HG03139 (cell line): Measurements from ENCODE around the gene APOF.
"Not testable (repeated sequence)": the region's sequence is repeated elsewhere in the genome, so short reads cannot be mapped to it uniquely, and the experiment has no call there.

Experiments
- ATAC-seq: cut with Tn5 transposase; IDR thresholded peaks from one replicate; pipeline ENCODE4 v1.9.1; 2021; ENCODE audit not compliant: unreplicated experiment

Gene APOF

GRCh38 chr12:56374726-56375597, 12.3 kb upstream of the APOF start:
- peak; percentile 14 for ATAC-seq

- no peak for ATAC-seq
These were observed 10.9 kb upstream of the APOF start for GRCh38 chr12:56373515-56373914.

GRCh38 chr12:56366948-56367347, 4.3 kb upstream of the APOF start:
- ATAC-seq, result no peak

GRCh38 chr12:56361487-56362129, 1.0 kb downstream of the APOF start:
- ATAC-seq, result no peak

GRCh38 chr12:56359851-56360767, 2.5 kb downstream of the APOF start, which contains the start of gene STAT2:
Gene STAT2 (minus strand): TSS chr12:56360107. CDS start chr12:56356571, 3,536 bp downstream.
- ATAC-seq, result peak; percentile 90

- ATAC-seq, result no peak
These were observed 3.7 kb downstream of the APOF start for GRCh38 chr12:56358836-56359532.

- ATAC-seq, result no peak
These were observed 11.3 kb downstream of the APOF start for GRCh38 chr12:56351325-56351724.

GRCh38 chr12:56350662-56351061, 12.0 kb downstream of the APOF start:
- ATAC-seq, result no peak

GRCh38 chr12:56348776-56349175, 13.9 kb downstream of the APOF start:
- ATAC-seq, result no peak

GRCh38 chr12:56347255-56347654, 15.4 kb downstream of the APOF start:
- ATAC-seq, result not testable (repeated sequence)

GRCh38 chr12:56346675-56347074, 16.0 kb downstream of the APOF start:
- no peak for ATAC-seq

GRCh38 chr12:56342290-56342689, 20.4 kb downstream of the APOF start:
- ATAC-seq, result not testable (repeated sequence)

- no peak for ATAC-seq
These were observed 21.0 kb downstream of the APOF start for GRCh38 chr12:56341616-56342015.

- no peak for ATAC-seq
These were observed 23.6 kb downstream of the APOF start for GRCh38 chr12:56339158-56339422.

GRCh38 chr12:56338308-56339157, 24.1 kb downstream of the APOF start, which contains the start of gene IL23A:
Gene IL23A (plus strand): TSS chr12:56338884. CDS start chr12:56339045, 161 bp downstream.
- no peak for ATAC-seq

GRCh38 chr12:56337753-56338251, 24.9 kb downstream of the APOF start:
- no peak for ATAC-seq

- ATAC-seq, result no peak
These were observed 26.1 kb downstream of the APOF start for GRCh38 chr12:56336361-56337167.

GRCh38 chr12:56335527-56335926, 27.1 kb downstream of the APOF start:
- ATAC-seq, result not testable (repeated sequence)

GRCh38 chr12:56334490-56334793, 28.2 kb downstream of the APOF start:
- no peak for ATAC-seq
